HG03135 (cell line): ENCODE data around the gene ZFP36L2.
A peak's percentile ranks its signal among the peaks of the same experiment; 100 is the strongest.
"Not testable (repeated sequence)": the region's sequence is repeated elsewhere in the genome, so short reads cannot be mapped to it uniquely, and the experiment has no call there.

Source experiments
- ATAC-seq: cut with Tn5 transposase; IDR thresholded peaks from one replicate; pipeline ENCODE4 v1.9.1; 2021; ENCODE audit warnings: mild to moderate bottlenecking, moderate library complexity; ENCODE audit not compliant: unreplicated experiment

Gene ZFP36L2

GRCh38 chr2:43210125-43210466 is 16.3 kb downstream of the ZFP36L2 start:
- ATAC-seq = no peak

- no peak for ATAC-seq
These were observed 17.1 kb downstream of the ZFP36L2 start for GRCh38 chr2:43209204-43209717.

- ATAC-seq = no peak
These were observed 18.7 kb downstream of the ZFP36L2 start for GRCh38 chr2:43207553-43208300.

DNA sequence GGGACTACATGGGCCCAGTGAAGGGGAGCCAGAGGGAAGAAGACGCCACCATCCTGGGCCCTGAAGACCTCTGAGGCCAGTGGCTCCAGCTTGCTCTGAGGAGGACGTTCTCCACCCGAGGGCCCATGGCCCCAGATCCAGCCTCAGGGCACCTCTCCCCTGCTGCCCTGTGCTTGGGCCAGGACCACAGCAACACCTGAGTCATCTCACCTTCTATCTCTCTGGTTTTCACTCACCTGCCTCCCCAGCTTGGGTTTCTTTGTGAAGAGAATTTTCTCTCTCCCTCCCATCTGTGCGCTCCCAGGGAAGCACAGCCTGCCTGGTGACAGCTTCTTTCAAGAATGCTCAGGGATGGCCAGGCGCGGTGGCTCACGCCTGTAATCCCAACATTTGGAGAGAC is 19.8 kb downstream of the ZFP36L2 start:
- no peak for ATAC-seq

DNA sequence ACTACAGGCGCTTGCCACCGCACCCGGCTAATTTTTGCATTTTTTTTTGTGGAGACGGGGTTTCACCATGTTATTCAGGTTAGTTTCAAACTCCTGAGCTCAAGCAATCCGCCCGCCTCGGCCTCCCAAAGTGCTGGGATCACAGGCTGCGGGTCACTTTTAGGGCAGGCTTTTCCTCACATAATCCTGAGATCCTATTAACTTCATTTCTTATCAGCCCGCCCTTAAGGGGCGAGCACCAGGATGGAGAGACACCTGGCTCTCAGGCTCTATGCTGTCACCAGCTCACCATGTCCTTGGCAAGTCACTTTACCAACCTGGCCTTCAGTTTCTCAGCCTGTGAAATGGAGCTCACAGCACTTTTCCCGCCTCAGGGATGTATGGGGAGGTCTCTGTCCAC is 23.0 kb downstream of the ZFP36L2 start:
- ATAC-seq = no peak

DNA sequence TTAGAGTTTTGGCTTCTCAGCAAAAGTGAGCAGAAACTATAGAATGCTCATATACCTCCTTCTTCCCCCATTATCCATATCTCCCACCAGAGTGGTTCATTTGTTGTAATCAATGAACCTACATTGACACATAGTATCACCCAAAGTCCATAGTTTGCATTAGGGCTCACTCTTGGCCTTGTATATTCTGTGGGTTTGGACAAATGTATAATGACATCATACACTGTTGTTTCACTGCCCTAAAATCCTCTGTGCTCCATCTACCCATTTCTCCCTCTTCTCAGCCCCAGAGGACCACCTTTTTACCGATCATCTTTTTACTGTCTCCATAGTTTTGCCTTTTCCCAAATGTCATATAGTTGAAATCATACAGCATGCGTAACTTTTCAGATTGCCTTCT is 24.1 kb downstream of the ZFP36L2 start:
- ATAC-seq = no peak

DNA sequence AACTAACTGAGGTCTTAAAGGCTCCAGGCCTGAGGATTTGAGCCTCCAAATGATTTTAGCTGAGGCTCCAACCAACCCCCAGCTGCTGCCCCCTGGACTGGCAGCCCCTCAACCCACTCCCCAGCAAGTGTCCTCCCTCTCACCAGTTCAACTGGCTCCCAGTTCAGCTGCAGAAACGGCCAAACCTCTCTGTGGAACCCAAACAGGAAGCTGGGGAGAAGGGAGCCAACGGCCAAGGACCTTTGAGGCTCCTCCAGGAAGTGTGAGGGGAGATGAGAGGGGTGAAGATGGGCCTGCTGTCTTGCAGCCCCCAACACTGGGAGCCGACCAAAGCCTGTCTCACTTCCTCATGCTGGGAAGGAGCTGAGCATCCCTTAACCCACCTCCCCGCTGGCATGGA is 24.9 kb downstream of the ZFP36L2 start:
- no peak for ATAC-seq

DNA sequence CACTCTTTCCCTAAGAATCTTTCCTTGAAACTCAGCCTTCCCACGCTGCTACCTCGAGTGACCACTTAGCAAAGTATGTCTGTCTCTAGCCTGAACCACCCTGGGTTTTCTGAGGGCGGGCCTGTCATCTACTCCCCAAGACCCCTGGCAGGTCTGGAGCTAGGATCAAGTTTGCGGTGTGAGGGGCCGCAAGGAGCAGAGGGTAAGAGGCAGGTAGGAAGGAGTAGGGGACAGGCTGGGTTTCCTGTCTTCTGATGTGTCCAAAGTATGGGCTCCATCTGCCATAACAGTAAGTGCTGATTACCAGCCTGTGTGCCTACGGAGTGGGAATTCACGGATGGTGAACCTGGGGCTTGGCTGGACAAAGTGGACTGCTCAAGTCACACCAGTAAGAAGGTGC is 25.4 kb downstream of the ZFP36L2 start:
- ATAC-seq = no peak

DNA sequence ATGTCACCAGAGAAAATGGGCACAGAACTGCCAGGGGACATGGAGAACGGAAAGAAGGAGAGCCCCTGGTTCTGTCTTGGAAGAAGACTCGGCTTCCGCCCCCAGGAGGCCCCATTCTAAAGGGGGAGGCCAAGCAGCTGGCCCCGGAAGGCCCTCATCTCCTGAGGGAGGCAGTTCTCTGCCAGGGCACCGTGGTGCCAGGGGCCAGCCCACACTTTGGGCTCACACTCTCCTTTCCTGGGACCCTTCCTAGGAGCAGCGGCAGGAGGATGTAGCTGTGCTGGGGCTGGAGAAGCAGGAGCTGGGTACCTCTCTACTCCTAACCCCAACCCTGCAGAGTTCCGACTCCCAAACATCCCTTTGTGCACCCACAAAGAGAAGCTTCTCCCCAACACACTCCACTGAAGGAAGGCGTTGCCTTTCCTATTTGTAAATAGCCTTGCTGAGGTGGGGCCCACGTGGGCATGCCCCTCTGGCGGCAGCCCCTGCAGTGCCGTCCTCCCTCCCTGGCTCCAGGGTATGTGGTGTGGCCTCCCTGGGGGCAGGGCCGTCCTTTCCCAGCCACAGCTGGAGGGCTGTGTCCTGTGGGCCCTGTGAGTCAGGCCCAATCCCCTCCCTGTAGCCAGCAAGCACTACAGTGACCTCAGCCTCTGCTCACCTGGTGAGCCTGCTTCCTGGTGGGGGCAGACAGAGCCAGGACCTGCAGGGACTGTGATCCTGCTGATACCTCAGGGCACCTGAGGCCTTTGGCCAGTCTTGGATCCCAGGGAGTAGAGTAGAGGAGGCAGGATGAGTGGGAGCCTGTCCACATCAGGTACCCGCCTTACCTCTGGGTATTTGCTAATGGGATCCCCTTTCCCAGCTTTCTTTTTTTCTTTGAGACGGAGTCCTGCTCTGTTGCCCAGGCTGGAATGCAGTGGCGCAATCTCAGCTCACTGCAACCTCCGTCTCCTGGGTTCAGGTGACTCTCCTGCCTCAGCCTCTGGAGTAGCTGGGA is 26.6 kb downstream of the ZFP36L2 start:
- ATAC-seq = no peak

- no peak for ATAC-seq
These were observed 28.1 kb downstream of the ZFP36L2 start for GRCh38 chr2:43198263-43198662.

GRCh38 chr2:43197588-43197896 is 28.9 kb downstream of the ZFP36L2 start:
- no peak for ATAC-seq

DNA sequence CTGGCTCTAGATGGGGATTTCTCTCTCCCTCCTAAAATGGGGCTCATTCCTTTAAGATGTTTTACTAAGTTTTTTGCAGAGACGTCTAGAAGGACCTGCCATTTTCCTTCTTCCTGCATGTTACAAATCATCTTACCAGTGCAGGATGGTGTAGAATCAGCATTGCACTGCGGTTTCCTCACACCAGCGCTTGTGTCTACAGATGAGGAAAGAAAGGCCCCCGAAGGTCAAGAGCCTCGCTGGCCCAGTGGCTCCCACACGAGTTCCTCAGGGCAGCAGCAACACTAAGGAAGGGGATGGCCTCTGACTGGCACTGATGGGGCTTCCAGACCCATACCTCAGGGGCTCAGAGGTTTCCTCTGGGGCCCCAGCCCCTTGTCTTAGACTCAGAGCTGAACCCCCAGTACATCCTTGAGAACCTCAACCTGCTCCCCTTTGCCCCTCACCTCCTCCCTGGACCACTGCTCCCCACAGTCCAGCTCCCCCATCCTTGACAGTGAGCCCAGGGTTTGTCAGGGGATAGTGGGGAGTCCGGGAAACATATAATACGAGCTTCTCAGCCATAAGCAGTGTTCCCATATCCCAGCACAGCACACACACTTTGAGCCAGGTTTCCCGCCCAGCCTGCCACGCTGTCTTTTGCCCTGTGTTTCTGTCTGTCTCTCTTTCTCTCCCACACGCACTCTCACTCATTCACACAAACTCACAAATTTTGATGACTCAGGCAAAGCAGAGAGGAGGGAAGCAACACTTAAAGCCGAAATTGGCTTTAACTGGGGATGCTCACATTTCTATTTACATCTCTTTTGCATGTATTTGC is 29.4 kb downstream of the ZFP36L2 start:
- no peak for ATAC-seq

GRCh38 chr2:43194121-43194869 is 32.1 kb downstream of the ZFP36L2 start:
- ATAC-seq = peak; percentile 67

GRCh38 chr2:43193652-43194120 is 32.7 kb downstream of the ZFP36L2 start:
- no peak for ATAC-seq

DNA sequence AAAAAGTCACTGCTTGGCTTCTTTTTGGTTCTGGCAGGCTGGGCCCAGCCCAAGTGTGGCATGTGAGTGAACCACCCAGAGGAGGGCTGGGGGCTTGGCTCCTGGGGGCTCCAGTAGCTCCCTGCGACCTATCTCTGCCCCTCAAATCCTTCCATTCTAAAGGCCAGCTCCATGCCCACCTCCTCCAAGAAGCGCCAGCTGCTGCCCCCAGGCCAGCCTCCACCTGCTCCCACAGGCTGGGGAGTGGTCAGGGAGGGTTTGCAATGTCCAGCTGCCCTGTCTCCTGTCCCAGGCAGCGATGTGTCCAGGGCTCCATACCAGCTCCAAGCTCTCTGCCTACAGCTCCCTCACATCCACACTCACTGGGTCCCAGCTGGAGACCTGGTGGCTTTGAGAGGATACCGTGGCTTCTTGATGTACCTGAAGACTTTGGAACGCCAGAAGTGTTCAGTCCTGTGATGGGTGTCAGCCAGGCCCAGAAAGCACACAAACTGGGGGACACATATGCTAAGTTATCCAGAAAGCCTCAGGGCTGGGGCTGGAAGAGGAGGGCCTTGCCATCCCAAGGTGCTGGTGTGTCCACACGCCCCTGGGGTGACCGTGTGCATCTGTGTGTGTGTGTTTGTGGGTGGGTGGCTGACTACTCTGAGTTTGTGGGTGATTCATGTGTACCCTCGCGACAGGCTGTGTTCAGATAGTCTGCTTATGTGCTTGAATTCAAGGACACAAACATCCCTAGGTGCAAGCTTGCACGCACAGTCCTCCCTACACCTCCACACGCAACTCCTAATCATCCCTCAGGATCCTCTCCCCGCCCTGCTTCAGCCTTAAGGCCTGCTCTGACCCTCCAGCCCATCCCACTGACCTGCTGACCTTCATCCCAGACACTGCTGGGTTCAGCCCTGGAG is 33.4 kb downstream of the ZFP36L2 start:
- ATAC-seq = no peak

DNA sequence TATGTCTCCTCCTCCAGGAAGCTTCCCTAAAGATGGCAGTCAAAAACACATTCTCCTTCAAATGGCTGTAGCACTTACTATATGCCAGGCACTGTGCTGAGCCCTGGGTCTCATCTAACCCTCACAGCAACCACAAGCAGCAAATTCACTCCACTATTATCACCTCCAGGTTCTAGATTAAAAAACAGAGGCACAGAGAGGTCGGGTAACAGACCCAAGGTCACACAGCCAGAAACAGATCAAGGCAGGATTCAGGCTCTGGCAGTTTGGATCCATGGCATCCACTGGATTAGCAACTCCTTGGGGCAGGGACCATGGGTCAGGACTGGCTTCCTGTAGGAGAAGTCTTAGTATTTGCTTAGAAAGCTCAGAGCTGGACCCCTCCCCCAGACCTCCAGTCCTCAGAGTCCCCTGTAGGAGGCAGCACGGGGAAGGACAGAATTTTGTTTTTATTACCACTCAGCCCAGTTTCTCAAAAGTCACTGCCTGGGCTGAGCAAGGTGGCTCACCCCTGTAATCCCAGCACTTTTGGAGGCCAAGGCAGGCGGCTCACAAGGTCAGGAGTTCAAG is 34.4 kb downstream of the ZFP36L2 start:
- ATAC-seq = no peak

- no peak for ATAC-seq
These were observed 35.9 kb downstream of the ZFP36L2 start for GRCh38 chr2:43190311-43191052.

GRCh38 chr2:43189861-43190260 is 36.5 kb downstream of the ZFP36L2 start:
- ATAC-seq = not testable (repeated sequence)
